Measurements from ENCODE around the gene TFEB. TPM values are rescaled to one million over a fixed set of nuclear protein-coding genes. Genes with fewer than 3 reads are reported as not detected.

TFEB gene
- total and polyA plus RNA-seq, 5 donors = 31.6 to 51.1 (median 45.7) TPM

DNA sequence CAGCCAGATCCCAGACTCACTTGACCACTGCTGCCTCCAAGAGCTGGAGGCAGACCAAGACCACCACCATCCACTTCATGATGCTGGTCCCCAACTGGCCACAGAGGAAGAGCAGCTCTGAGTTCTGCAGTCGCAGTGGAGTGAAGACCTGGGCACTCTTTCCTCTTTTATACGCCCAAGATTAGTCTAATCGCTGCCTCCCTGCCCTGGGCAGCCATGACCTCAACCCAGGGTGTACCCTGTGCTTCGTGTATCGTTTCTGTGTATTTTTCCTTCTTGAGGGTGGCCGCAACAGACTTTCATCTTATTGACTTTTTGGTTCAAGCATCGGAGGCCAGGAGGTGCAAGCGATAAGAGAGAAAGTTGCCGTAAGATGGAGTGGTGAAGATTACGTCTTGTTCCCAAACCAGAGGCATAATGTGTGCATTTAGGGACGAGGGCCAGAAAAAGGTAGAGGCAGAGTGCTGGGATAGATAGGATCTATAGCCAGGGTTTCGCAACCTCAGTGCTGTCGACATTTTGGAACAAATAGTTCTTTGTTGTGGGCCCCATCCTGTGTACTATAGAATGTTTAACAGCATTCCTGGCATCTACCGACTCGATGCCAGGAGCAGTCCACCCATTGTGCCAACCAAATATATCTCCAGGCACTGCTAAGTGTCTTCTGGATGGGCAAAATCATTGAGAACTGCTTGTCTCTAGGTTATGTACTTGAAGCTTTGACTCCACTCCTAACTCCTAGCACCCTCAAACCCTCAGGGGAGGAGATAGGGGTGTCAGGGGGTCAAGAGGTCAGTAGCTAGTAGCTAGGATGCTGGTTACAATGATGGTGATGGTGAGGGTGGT, 12.1 kb upstream of the TFEB start, which contains the start of gene PGC:
Gene PGC, minus strand, starts transcription at position 142 of the 846 bp plus-strand sequence. Its CDS starts 63 bp downstream, at position 79.
- no peaks in the 10 kb centered on the region for H3K4me1 ChIP-seq (ENCODE audit: control insufficient read depth, insufficient read depth, low read length)
- no peak for ATAC-seq
- whole genome bisulfite sequencing = 89% methylated on average over 15 of the region's 15 CpGs
- H3K27ac ChIP-seq (ENCODE audit: low read length) = no peak within 1 kb of the TSS
- no peaks in the 10 kb centered on the region for H3K9me3 ChIP-seq (ENCODE audit: control insufficient read depth, low read length)
- intact Hi-C loops (cut with DNase I) = no loop called here
- H3K27me3 ChIP-seq (ENCODE audit: control insufficient read depth, insufficient read depth) = no peaks in the 10 kb centered on the region
- DNase-seq = no peak
- no peak within 1 kb of the TSS for H3K4me3 ChIP-seq (ENCODE audit: low read length)

DNA sequence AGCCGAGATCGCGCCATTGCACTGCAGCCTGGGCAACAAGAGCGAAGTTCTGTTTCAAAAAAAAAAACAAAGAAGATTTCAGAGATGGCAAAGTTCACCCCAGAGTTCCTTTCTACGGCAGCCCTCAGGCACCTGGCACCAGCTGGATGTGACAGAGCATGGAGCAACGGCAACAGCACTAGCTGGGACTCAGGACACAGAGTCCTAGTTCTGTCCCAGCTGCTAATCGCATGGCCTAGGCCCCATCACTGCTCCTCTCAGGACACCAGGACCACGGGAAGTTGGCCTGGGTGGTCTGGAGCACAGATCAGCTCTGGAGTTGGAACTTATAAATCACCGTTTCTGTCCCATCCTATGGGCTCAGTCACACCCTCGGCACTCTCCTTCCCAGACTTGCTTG, 10.7 kb upstream of the TFEB start:
- DNase-seq = no peak
- intact Hi-C loops (cut with DNase I) = no loop called here

DNA sequence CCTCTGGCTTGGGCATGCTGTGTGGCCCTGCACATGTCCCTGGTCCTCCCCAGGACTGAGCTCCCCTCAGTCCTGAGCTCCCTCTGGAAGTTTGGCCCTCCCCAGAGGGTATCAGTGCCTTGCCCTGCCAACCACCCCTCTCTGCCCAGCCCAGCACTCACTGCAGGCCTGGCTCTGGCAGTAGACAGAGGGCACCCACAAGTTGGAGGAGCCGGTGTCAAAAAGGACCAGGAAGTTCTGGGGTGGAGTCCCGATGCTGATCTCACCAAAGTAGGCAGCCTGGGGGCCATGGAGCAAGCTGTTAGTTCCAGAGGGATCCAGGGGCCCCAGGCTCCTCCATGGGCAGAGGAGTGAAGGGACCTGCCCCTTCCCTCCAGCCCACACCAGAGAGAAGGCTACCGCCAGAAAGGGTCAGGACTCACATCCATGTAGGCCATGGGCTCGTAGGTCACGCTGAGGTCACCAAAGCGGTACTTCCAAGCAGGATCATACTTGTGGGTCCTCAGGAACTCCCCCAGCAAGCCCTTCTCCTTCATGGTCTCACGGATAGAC, 8.9 kb upstream of the TFEB start:
- H3K27me3 ChIP-seq (ENCODE audit: control insufficient read depth, insufficient read depth) = no peaks in the 10 kb centered on the region
- H3K27ac ChIP-seq (ENCODE audit: low read length) = no peak overlapping the region
- H3K4me1 ChIP-seq (ENCODE audit: control insufficient read depth, insufficient read depth, low read length) = no peaks in the 10 kb centered on the region
- no peaks in the 10 kb centered on the region for H3K9me3 ChIP-seq (ENCODE audit: control insufficient read depth, low read length)
- intact Hi-C loops (cut with DNase I) = no loop called here
- H3K4me3 ChIP-seq (ENCODE audit: low read length) = no peak overlapping the region
- ATAC-seq (no peak), DNase-seq (no peak)
- 86% methylated on average over 7 of the region's 7 CpGs for WGBS

More for the DNA sequence above, 10.7 kb upstream of the TFEB start:
- no peaks in the 10 kb centered on the region for H3K4me1 ChIP-seq (ENCODE audit: control insufficient read depth, insufficient read depth, low read length)
- 91% methylated on average over 10 of the region's 10 CpGs for WGBS
- H3K9me3 ChIP-seq (ENCODE audit: control insufficient read depth, low read length) = no peaks in the 10 kb centered on the region
- H3K27me3 ChIP-seq (ENCODE audit: control insufficient read depth, insufficient read depth) = no peaks in the 10 kb centered on the region
- no peak overlapping the region for H3K4me3 ChIP-seq (ENCODE audit: low read length)
- no peak for ATAC-seq
- H3K27ac ChIP-seq (ENCODE audit: low read length) = no peak overlapping the region

DNA sequence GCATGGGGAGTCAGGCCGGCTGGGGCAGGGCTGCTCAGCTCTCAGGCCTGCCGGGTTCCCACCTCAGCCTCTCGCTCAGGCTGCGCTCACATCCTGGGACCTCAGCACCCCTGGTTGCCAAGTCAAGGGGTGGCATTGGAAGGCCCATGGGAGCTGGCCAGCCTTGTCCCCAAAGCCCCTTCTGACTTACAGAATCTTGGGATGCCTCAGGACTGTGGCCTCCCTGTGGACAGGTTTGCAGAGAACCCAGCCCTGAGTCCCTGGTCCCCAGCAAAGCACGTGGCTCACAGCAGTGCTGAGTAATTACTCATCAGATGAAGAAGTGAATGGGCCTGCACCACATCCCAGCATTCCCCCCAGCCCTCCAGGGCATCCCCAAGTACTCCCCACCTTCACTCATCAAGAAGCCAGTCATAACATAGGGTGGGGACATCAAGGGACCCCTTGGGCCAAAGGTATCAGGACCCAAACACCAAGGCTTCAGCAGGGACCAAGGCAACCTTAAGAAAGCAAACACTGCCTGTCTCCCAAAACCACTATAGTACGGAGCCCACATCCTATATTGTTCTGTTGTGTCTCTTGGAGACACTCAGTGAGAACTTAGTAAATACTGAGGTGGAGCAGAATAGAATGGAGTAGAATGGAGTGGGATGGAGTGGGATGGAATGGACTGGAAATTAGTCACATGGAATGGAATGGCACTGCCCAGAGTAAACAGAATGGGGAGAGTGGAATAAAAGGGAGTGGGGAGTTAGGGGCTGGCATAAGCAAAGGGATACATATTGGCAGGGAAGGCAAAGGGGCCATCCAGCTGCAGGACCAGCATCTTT, 8.2 kb upstream of the TFEB start:
- intact Hi-C loops (cut with DNase I) = no loop called here
- Histone ChIP-seq H3K4me3 (ENCODE audit: low read length) (no peak overlapping the region), H3K27ac (ENCODE audit: low read length) (no peak overlapping the region), H3K27me3 (ENCODE audit: control insufficient read depth, insufficient read depth) (no peaks in the 10 kb centered on the region), H3K9me3 (ENCODE audit: control insufficient read depth, low read length) (no peaks in the 10 kb centered on the region), H3K4me1 (ENCODE audit: control insufficient read depth, insufficient read depth, low read length) (no peaks in the 10 kb centered on the region)
- DNase-seq (no peak), ATAC-seq (no peak)
- WGBS = 91% methylated on average over 6 of the region's 6 CpGs

DNA sequence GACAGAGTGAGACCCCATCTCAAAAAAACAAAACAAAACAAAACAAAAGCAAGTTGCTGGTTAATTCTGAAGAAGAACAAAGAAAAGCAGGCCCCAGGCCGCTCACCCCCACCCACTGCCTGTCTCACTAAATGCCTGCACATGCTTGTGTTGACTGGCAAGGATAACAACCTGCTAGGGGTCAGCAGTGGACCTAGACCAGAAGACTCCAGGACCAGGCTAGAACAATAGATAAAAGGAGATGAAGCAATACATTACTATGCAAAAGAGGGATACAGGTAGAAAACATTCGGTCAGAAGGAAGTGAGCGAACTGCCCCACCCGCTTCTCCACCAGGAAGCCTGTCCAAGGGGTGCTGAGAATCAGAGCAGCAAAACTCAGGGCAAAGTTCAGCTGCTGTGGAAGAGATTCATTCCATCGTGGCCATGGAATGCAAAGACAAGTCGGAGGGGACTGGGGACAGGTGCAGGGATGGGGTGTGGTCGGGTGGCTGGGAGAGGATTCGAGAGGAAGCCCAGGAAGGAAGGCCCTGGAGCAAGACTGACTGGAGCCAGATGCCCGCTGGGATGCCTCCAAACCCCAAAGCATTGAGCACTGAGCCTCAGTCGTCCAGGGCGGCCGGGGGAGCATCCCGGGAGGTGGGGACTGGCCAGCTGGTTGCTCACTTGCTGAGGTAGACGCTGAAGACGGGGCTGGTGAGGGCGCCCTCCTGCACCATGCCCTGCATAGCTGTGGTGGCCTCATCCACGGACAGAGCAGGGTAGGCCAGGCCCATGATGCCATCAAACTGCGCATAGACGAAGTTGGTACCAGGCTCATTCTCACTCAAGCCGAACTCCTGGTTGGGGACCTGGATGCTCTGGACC, 6.5 kb upstream of the TFEB start:
- 86% methylated on average over 20 of the region's 20 CpGs for WGBS
- ATAC-seq = no peak
- DNase-seq = no peak

DNA sequence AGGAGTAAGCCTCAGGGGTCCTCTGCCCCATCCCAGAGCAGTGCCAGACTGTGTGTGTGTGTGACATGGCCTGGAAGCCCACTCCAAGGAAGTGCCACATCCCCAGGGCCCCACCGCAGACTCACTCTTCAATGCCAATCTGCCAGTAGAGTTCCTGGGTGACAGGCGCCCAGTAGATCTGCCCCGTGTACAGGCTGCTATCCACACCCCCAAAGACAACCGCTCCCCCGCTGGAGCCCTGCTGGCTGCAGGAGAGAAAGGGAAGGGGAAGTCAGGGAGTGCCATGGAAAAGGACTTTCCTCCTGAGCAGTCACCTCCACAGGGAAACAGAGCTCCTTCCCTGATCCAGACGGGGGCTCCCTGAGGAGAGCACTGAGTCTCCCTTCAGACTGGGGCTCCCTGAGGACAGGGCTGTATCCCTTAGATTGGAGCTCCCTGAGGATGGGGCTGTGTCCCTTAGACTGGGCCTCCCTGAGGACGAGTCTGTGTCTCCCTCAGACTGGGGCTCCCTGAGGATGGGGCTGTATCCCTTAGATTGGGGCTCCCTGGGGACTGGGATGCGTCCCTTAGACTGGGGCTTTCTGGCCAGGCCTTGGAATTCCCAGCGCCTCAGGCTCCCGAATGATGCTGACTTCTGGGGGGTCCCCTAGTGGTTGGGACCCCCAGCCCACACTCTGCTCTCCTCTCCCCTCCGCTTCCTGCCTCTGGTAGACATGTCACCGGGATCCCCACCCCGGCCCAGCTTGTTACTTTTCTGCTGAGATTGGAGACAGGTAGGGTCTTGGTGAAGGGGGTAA, 5.2 kb upstream of the TFEB start:
- Histone ChIP-seq H3K4me1 (ENCODE audit: control insufficient read depth, insufficient read depth, low read length) (no peaks in the 10 kb centered on the region), H3K27me3 (ENCODE audit: control insufficient read depth, insufficient read depth) (no peaks in the 10 kb centered on the region), H3K27ac (ENCODE audit: low read length) (no peak overlapping the region), H3K9me3 (ENCODE audit: control insufficient read depth, low read length) (no peaks in the 10 kb centered on the region), H3K4me3 (ENCODE audit: low read length) (no peak overlapping the region)
- DNase-seq = no peak
- intact Hi-C loops (cut with DNase I) = no loop called here
- WGBS = 84% methylated on average over 13 of the region's 13 CpGs
- ATAC-seq = no peak

More for the DNA sequence above, 6.5 kb upstream of the TFEB start:
- Histone ChIP-seq H3K27me3 (ENCODE audit: control insufficient read depth, insufficient read depth) (no peaks in the 10 kb centered on the region), H3K27ac (ENCODE audit: low read length) (no peak overlapping the region), H3K4me1 (ENCODE audit: control insufficient read depth, insufficient read depth, low read length) (no peaks in the 10 kb centered on the region), H3K9me3 (ENCODE audit: control insufficient read depth, low read length) (no peaks in the 10 kb centered on the region), H3K4me3 (ENCODE audit: low read length) (no peak overlapping the region)
- intact Hi-C loops (cut with DNase I) = no loop called here

DNA sequence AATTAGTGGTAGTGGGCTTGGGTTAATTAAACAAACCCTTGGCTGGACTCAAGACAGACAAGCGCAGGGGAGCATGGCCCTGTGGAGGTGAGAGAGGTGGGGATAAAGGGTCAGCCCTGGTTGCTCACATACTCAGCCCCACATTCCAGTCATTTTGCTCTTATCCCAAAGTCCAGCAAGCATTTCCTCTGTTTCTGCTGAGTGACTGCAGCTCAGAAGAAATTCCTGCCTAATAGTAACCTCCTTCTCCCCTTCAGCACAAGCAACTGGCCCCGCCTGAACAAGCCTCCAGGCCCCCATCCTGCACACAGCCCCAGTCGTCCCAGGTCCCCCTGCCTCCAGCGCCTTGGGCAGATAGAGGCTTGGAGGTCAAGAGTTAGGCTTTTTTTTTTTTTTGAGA, 3.6 kb upstream of the TFEB start:
- Histone ChIP-seq H3K27ac (ENCODE audit: low read length) (no peak overlapping the region), H3K9me3 (ENCODE audit: control insufficient read depth, low read length) (no peaks in the 10 kb centered on the region), H3K4me3 (ENCODE audit: low read length) (no peak overlapping the region), H3K4me1 (ENCODE audit: control insufficient read depth, insufficient read depth, low read length) (no peaks in the 10 kb centered on the region), H3K27me3 (ENCODE audit: control insufficient read depth, insufficient read depth) (no peaks in the 10 kb centered on the region)
- ATAC-seq (no peak), DNase-seq (no peak)
- WGBS = 57% methylated on average over 4 of the region's 4 CpGs
- intact Hi-C loops (cut with DNase I) = no loop called here

DNA sequence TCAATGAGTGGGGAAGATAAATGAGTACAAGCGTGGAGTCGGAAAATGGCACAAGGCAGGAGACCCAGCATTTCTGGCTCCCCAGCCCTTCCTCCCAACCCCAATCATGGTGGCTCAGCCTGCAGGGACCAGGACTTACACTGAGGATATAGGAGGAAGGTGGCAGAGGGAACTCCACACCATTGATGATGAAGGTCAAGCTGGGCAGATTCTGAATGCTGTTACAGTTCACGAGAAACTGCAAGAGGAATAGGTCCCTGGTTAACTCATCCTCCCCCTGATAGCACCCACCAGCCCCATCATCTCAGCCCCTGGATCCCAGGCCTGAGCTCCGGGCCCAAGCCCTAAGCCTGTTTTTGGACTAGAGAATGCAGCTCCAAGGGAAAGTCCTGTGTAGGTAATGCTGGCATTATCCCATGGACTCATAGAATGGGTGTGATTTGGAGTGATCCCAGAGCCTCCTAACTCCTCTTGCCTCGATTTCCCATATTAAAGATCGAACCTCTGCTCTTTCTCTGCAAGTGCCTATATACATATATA, 2.3 kb upstream of the TFEB start:
- peaks cover 7% of the 10 kb centered on the region for H3K4me1 ChIP-seq (ENCODE audit: control insufficient read depth, insufficient read depth, low read length)
- WGBS = 92% methylated on average over 6 of the region's 6 CpGs
- H3K27me3 ChIP-seq (ENCODE audit: control insufficient read depth, insufficient read depth) = no peaks in the 10 kb centered on the region
- H3K4me3 ChIP-seq (ENCODE audit: low read length) = no peak overlapping the region
- no peak overlapping the region for H3K27ac ChIP-seq (ENCODE audit: low read length)
- no peaks in the 10 kb centered on the region for H3K9me3 ChIP-seq (ENCODE audit: control insufficient read depth, low read length)
- intact Hi-C loops (cut with DNase I) = no loop called here
- ATAC-seq (no peak), DNase-seq (no peak)

DNA sequence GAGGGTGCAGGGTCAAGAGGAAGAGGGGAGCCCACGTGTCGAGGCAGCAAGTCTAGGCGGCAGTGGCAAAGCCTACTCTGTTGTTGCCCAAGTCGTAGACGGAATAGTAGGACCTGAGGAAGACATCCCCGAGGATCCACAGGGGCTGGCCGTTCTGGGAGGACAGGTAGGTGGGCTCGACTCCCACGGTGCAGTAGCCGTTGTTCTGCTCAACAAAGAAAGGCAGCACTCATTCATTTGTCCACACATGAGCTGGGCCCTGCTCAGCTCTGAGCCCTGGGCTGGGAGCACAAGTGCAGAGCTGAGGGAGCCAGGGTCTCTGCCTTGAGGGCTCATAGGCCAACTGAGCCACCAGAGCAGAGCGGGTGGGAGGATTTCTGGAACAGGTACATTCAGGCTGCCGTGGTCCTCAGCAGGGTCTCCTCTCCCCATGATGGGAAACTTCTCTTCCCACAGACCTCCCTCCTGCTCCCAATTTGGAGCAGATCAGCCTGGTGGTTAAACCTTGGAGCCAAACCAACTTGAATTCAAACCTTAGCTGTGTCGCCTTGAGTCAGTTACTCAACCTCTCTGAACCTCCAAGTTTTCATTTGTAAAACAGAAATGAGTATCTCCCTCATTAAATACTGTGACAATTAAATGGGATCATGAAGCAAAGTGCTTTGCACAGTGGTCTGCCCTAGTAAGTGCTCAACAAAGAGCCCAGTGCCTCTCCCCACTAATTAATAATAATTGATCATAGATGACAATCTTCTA, 1.6 kb upstream of the TFEB start:
- no peak overlapping the region for H3K4me3 ChIP-seq (ENCODE audit: low read length)
- WGBS = 82% methylated on average over 13 of the region's 13 CpGs
- no peaks in the 10 kb centered on the region for H3K9me3 ChIP-seq (ENCODE audit: control insufficient read depth, low read length)
- ATAC-seq (no peak), DNase-seq (no peak)
- intact Hi-C loops (cut with DNase I) = no loop called here
- peaks cover 10% of the 10 kb centered on the region for H3K4me1 ChIP-seq (ENCODE audit: control insufficient read depth, insufficient read depth, low read length)
- H3K27me3 ChIP-seq (ENCODE audit: control insufficient read depth, insufficient read depth) = no peaks in the 10 kb centered on the region
- H3K27ac ChIP-seq (ENCODE audit: low read length) = no peak overlapping the region
